GM10847 (cell line): ENCODE measurements around the gene MYZAP.

Experiments used
- POLR2A ChIP-seq: IDR thresholded peaks from 2 replicates; pipeline ENCODE4 v1.6.1; 2011; ENCODE audit not compliant: insufficient read length; ENCODE audit errors: extremely low read depth

MYZAP gene

GRCh38 chr15:57591822-57592367 lies at the start of gene MYZAP:
Gene MYZAP, plus strand, starts transcription at chr15:57591904. Its CDS starts 131 bp downstream, at chr15:57592035.
- TF ChIP-seq POLR2A, result no peak

GRCh38 chr15:57542505-57542817 lies 49.2 kb upstream of the MYZAP start:
- TF ChIP-seq POLR2A, result no peak

GRCh38 chr15:57544848-57545480 lies 46.7 kb upstream of the MYZAP start:
- no peak for TF ChIP-seq POLR2A

GRCh38 chr15:57545995-57546394 lies 45.7 kb upstream of the MYZAP start:
- TF ChIP-seq POLR2A, result no peak

GRCh38 chr15:57547243-57547755 lies 44.4 kb upstream of the MYZAP start:
- TF ChIP-seq POLR2A, result no peak

- no peak for TF ChIP-seq POLR2A
Measured at GRCh38 chr15:57548351-57548750, 43.4 kb upstream of the MYZAP start.

- no peak for TF ChIP-seq POLR2A
Measured at GRCh38 chr15:57548835-57549234, 42.9 kb upstream of the MYZAP start.

- TF ChIP-seq POLR2A, result no peak
Measured at GRCh38 chr15:57549935-57550334, 41.8 kb upstream of the MYZAP start.

GRCh38 chr15:57550640-57551039 lies 41.1 kb upstream of the MYZAP start:
- no peak for TF ChIP-seq POLR2A

- no peak for TF ChIP-seq POLR2A
Measured at GRCh38 chr15:57551715-57552677, 39.7 kb upstream of the MYZAP start.

- no peak for TF ChIP-seq POLR2A
Measured at GRCh38 chr15:57552678-57553334, 38.9 kb upstream of the MYZAP start.

GRCh38 chr15:57553526-57553925 lies 38.2 kb upstream of the MYZAP start:
- no peak for TF ChIP-seq POLR2A

GRCh38 chr15:57554063-57554811 lies 37.5 kb upstream of the MYZAP start:
- no peak for TF ChIP-seq POLR2A

- TF ChIP-seq POLR2A, result no peak
Measured at GRCh38 chr15:57554812-57555179, 36.9 kb upstream of the MYZAP start.

GRCh38 chr15:57555270-57555669 lies 36.4 kb upstream of the MYZAP start:
- TF ChIP-seq POLR2A, result no peak
